Endothelial cell of umbilical vein (primary cell): ENCODE results near the gene C12orf76. TPM values are rescaled to one million over a fixed set of nuclear protein-coding genes. Genes with fewer than 3 reads are reported as not detected.

Experiments used
- BruUV-seq: library from RNA; stranded (reverse); fragments of 400-500 nt; replicated peaks from 2 replicates; lab custom pipeline; 2021; lab: Mats Ljungman, UMichigan
- CTCF ChIA-PET: fragments of 300-600, 350-600 bp; sonication (Branson Sonifier 250); formaldehyde crosslinking; loops from one replicate; lab custom pipeline; 2021; ENCODE audit warnings: antibody characterized with exemption, inconsistent platforms; lab: Charles Lee
- POLR2A ChIA-PET: fragments of 300-600, 350-600 bp; sonication (Branson Sonifier 250); formaldehyde crosslinking; loops from one replicate; lab custom pipeline; 2021; ENCODE audit warnings: antibody characterized with exemption, inconsistent platforms; lab: Charles Lee
- DNase-seq: peaks from one replicate; pipeline ENCODE4 v3.0.0-alpha.2; 2011; ENCODE audit warnings: low read depth, low spot score
- FAIRE-seq: peaks from 2 replicates; lab custom pipeline; 2011; peaks lifted over from hg19 to GRCh38; lab: Jason Lieb, UNC
- H2AFZ ChIP-seq: 2 replicates; pipeline ENCODE4 v1.6.0; 2012; ENCODE audit warnings: low read depth, low read length, control low read depth, inconsistent platforms
- H3K27ac ChIP-seq: 2 replicates; pipeline ENCODE4 v1.5.1; 2011; ENCODE audit warnings: low read depth, mild to moderate bottlenecking, control low read depth, low read length, moderate library complexity; ENCODE audit not compliant: insufficient read depth
- H3K27me3 ChIP-seq, 2 experiments: 2 replicates each; pipeline versions ENCODE4 v1.6.0 to v1.6.1; 2011; ENCODE audit warnings: low read length in 2 of 2, mixed read lengths in 1 of 2; ENCODE audit not compliant: control insufficient read depth in 2 of 2, insufficient read depth in 2 of 2
- H3K36me3 ChIP-seq, 2 experiments: 2 replicates in 1 of 2; 3 replicates in 1 of 2; pipeline ENCODE4 v1.5.1; 2011; ENCODE audit warnings: low read length in 2 of 2, mild to moderate bottlenecking in 1 of 2, moderate library complexity in 1 of 2; ENCODE audit not compliant: control insufficient read depth in 2 of 2, insufficient read depth in 2 of 2; ENCODE audit errors: extremely low read depth in 1 of 2
- H3K4me1 ChIP-seq: 3 replicates; pipeline ENCODE4 v1.5.1; 2011; ENCODE audit warnings: mild to moderate bottlenecking, low read length; ENCODE audit not compliant: control insufficient read depth, insufficient read depth; ENCODE audit errors: extremely low read depth
- H3K4me2 ChIP-seq: 2 replicates; pipeline ENCODE4 v1.6.1; 2011; ENCODE audit warnings: low read length, control low read depth, mixed read lengths; ENCODE audit not compliant: insufficient read depth
- H3K4me3 ChIP-seq, 3 experiments: fragments of 200-600 bp in 1 of 3; sonication (generic), shearing (Covaris generic) in 1 of 3; replicated peaks in 1 of 3; 2 replicates each; pipeline ENCODE4 v1.5.1; 2011 to 2016; ENCODE audit warnings: control low read depth in 3 of 3, low read length in 3 of 3, mild to moderate bottlenecking in 2 of 3, inconsistent platforms in 1 of 3, low read depth in 1 of 3, moderate library complexity in 1 of 3; ENCODE audit not compliant: insufficient read depth in 1 of 3
- H3K79me2 ChIP-seq: 2 replicates; pipeline ENCODE4 v1.6.0; 2012; ENCODE audit warnings: low read length, inconsistent platforms; ENCODE audit not compliant: control insufficient read depth, insufficient read depth
- H3K9ac ChIP-seq: replicated peaks from 2 replicates; pipeline ENCODE3; 2011; ENCODE audit warnings: low read length, control low read depth; ENCODE audit not compliant: insufficient read depth; ENCODE audit errors: extremely low read depth
- H3K9me1 ChIP-seq: replicated peaks from 3 replicates; pipeline ENCODE4 v1.6.0; 2011; ENCODE audit warnings: mild to moderate bottlenecking, low read length; ENCODE audit not compliant: control insufficient read depth, insufficient read depth; ENCODE audit errors: extremely low read depth
- H3K9me3 ChIP-seq: replicated peaks from 2 replicates; pipeline ENCODE4 v1.5.1; 2012; ENCODE audit warnings: low read length, inconsistent platforms; ENCODE audit not compliant: control insufficient read depth, insufficient read depth
- H4K20me1 ChIP-seq: replicated peaks from 2 replicates; pipeline ENCODE3; 2011; ENCODE audit warnings: mild to moderate bottlenecking, low read length; ENCODE audit not compliant: control insufficient read depth, insufficient read depth; ENCODE audit errors: extremely low read depth
- EZH2 ChIP-seq: IDR thresholded peaks from 2 replicates; pipeline ENCODE4 v1.6.1; 2012; ENCODE audit warnings: borderline replicate concordance, low read depth, mild to moderate bottlenecking, moderate library complexity, low read length, inconsistent platforms; ENCODE audit not compliant: severe bottlenecking
- FOS ChIP-seq: IDR thresholded peaks from 2 replicates; pipeline ENCODE4 v1.6.1; 2011; ENCODE audit warnings: mild to moderate bottlenecking, low read length, moderate library complexity, borderline replicate concordance; ENCODE audit not compliant: insufficient read depth
- GATA2 ChIP-seq: IDR thresholded peaks from 2 replicates; pipeline ENCODE4 v1.7.0; 2011; ENCODE audit warnings: low read depth, mild to moderate bottlenecking, moderate library complexity, mixed read lengths, low read length; ENCODE audit not compliant: insufficient read length, insufficient read depth
- JUN ChIP-seq: IDR thresholded peaks from 2 replicates; pipeline ENCODE4 v1.6.1; 2011; ENCODE audit warnings: borderline replicate concordance, low read depth; ENCODE audit not compliant: insufficient read length, insufficient read depth
- MYC ChIP-seq: IDR thresholded peaks from one replicate; pipeline ENCODE4 v1.6.1; 2011; ENCODE audit warnings: mild to moderate bottlenecking, low read depth, low read length
- POLR2A ChIP-seq: IDR thresholded peaks from 2 replicates; pipeline ENCODE4 v1.6.1; 2012; ENCODE audit warnings: low read depth, mild to moderate bottlenecking, control low read depth, low read length
- POLR2AphosphoS5 ChIP-seq: IDR thresholded peaks from 2 replicates; pipeline ENCODE4 v1.6.1; 2012; ENCODE audit warnings: low read depth, mild to moderate bottlenecking, control low read depth, low read length, moderate library complexity; ENCODE audit not compliant: insufficient read depth
- dilution Hi-C: fragments of 300-500 bp; cut with MboI; formaldehyde crosslinking; loops from one replicate; pipeline ENCODE4 v1.15.0; 2019; ENCODE audit warnings: low sequenced_read_pairs; ENCODE audit not compliant: extremely low pct_ligation_motif_present
- intact Hi-C: fragments of 100-400 bp; cut with micrococcal nuclease; formaldehyde crosslinking; loops from one replicate; pipeline ENCODE4 v1.10.0; 2022
- polyA plus RNA-seq, 4 experiments: library from polyadenylated mRNA; depleted of rRNA in 3 of 4; stranded (reverse) in 3 of 4; unstranded in 1 of 4; fragments of >200 nt; gene quantifications; 2 replicates each; pipeline versions ENCODE4 v1.2.1 to v1.2.3, GENCODE V29; 2011 to 2012; ENCODE audit warnings: missing spikeins in 1 of 4
- total RNA-seq: library from RNA; stranded (reverse); gene quantifications from 2 replicates; pipeline ENCODE4 v1.2.3, GENCODE V29; 2021
- TF ChIP-seq, protein P1 (sequence below), 2 donors: IDR thresholded peaks; 1 replicate in 1 of 2; 2 replicates in 1 of 2; pipeline ENCODE4 v1.5.1; 2011; ENCODE audit warnings: low read length in 2 of 2, mild to moderate bottlenecking in 2 of 2, moderate library complexity in 2 of 2, control low read depth in 1 of 2, inconsistent platforms in 1 of 2, low read depth in 1 of 2; ENCODE audit not compliant: insufficient read depth in 1 of 2; ENCODE audit errors: extremely low read depth in 1 of 2
- TF ChIP-seq, protein P2 (sequence below): IDR thresholded peaks from 2 replicates; pipeline ENCODE4 v1.6.1; 2011; ENCODE audit not compliant: insufficient read depth, insufficient read length

C12orf76 gene
- total and polyA plus RNA-seq, 2 donors (not counting 3 experiments of a cell fraction or from before 2014, with no cell fraction given): 13.4 to 17.1 TPM

DNA sequence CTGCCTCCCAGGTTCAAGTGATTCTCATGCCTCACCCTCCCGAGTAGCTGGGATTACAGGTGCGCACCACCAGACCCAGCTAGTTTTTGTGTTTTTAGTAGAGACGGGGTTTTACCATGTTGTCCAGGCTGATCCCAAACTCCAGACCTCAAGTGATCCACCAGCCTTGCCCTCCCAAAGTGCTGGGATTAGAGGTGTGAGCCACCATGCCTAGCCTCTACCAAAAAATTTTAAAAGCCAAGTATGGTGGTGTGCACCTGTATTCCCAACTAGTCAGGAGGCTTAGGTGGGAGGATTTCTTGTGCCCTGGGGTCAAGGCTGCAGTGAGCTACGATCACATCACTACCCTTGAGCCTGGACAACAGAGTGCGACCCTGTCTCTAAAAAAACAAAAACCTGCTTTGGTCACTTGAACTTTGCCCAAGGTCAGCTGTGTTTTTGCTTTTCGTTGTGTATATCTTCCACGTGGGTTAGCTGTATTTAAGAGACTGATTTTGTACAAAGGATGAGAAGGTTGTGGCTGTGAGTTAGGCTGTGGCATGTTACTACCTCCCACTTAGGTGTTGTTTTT lies 12.7 kb downstream of the C12orf76 start:
- no peaks in the 10 kb centered on the region for H4K20me1 ChIP-seq
- no peak overlapping the region for H3K27ac ChIP-seq
- no peak overlapping the region for H3K4me2 ChIP-seq
- no peak for DNase-seq
- no peak overlapping the region for H3K9ac ChIP-seq
- intact Hi-C loops (no loop called here), dilution Hi-C loops (no loop called here)
- FAIRE-seq: no peak
- BruUV-seq: no TSS peak
- H3K27me3 ChIP-seq: no peaks in the 10 kb centered on the region
- H3K9me3 ChIP-seq: no peaks in the 10 kb centered on the region
- H3K4me1 ChIP-seq: peaks cover 22% of the 10 kb centered on the region
- POLR2A ChIA-PET: interaction anchor here (0.7 kb wide), 1 partner anchor 122 kb away, joined by 3 read pairs; no protein-coding TSS in a partner anchor
- H3K36me3 ChIP-seq: peaks cover 0 to 13% of the 10 kb centered on the region in 2 experiments
- H3K9me1 ChIP-seq: no peaks in the 10 kb centered on the region
- H2AFZ ChIP-seq: no peak overlapping the region
- TF ChIP-seq, protein P1, sequence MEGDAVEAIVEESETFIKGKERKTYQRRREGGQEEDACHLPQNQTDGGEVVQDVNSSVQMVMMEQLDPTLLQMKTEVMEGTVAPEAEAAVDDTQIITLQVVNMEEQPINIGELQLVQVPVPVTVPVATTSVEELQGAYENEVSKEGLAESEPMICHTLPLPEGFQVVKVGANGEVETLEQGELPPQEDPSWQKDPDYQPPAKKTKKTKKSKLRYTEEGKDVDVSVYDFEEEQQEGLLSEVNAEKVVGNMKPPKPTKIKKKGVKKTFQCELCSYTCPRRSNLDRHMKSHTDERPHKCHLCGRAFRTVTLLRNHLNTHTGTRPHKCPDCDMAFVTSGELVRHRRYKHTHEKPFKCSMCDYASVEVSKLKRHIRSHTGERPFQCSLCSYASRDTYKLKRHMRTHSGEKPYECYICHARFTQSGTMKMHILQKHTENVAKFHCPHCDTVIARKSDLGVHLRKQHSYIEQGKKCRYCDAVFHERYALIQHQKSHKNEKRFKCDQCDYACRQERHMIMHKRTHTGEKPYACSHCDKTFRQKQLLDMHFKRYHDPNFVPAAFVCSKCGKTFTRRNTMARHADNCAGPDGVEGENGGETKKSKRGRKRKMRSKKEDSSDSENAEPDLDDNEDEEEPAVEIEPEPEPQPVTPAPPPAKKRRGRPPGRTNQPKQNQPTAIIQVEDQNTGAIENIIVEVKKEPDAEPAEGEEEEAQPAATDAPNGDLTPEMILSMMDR (IDR thresholded peaks at IDR 0.05; ENCODE audit: extremely low read depth in 1 of 2, insufficient read depth in 1 of 2, low read depth in 1 of 2, low read length in 2 of 2): no peak
- no peak for TF ChIP-seq POLR2A
- TF ChIP-seq, protein P2, sequence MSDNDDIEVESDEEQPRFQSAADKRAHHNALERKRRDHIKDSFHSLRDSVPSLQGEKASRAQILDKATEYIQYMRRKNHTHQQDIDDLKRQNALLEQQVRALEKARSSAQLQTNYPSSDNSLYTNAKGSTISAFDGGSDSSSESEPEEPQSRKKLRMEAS: no peak
- no peak for TF ChIP-seq POLR2AphosphoS5
- H3K4me3 ChIP-seq: no peak overlapping the region
- CTCF ChIA-PET: no interaction called here
- no peaks in the 10 kb centered on the region for H3K79me2 ChIP-seq

DNA sequence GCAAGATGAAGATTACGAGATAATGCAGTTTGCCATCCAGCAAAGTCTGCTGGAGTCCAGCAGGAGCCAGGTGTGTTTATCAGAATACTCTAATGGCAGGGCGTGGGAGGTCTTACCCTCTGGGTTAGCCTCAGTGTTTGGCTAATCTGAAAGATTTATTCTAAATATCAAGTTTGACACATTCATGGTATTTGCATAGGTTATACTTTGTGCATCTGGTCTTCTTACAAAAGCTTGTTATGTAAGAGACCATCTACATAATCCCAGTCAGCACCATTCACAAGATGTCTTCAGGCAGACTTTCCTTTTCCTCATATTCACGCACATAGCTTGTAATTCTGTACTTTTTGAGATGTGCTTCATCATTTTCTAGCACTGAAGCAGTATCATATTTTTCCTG lies 14.4 kb downstream of the C12orf76 start:
- H3K9me1 ChIP-seq: no peaks in the 10 kb centered on the region
- ChIA-PET POLR2A (no interaction called here), CTCF (interaction anchor here (0.6 to 1.4 kb wide), 2 partner anchors 9 kb away, joined by 3 to 4 read pairs; no protein-coding TSS in a partner anchor)
- FAIRE-seq (no peak), DNase-seq (no peak)
- H3K9ac ChIP-seq: no peak overlapping the region
- no peak overlapping the region for H3K4me2 ChIP-seq
- no peaks in the 10 kb centered on the region for H3K79me2 ChIP-seq
- H3K27ac ChIP-seq: no peak overlapping the region
- no TSS peak for BruUV-seq
- no peak overlapping the region for H3K4me3 ChIP-seq
- no peaks in the 10 kb centered on the region for H3K9me3 ChIP-seq
- dilution Hi-C loops (no loop called here), intact Hi-C loops (no loop called here)
- no peak for TF ChIP-seq GATA2
- no peak for TF ChIP-seq EZH2
- no peak for TF ChIP-seq POLR2AphosphoS5
- TF ChIP-seq, protein P1 (IDR thresholded peaks at IDR 0.05; ENCODE audit: extremely low read depth in 1 of 2, insufficient read depth in 1 of 2, low read depth in 1 of 2, low read length in 2 of 2): no peak
- TF ChIP-seq POLR2A: no peak
- TF ChIP-seq, protein P2: no peak
- no peak for TF ChIP-seq JUN
- no peak for TF ChIP-seq FOS
- no peak for TF ChIP-seq MYC
- peaks cover 0 to 17% of the 10 kb centered on the region in 2 experiments for H3K36me3 ChIP-seq
- H3K4me1 ChIP-seq: peaks cover 8% of the 10 kb centered on the region
- H3K27me3 ChIP-seq: no peaks in the 10 kb centered on the region
- H4K20me1 ChIP-seq: no peaks in the 10 kb centered on the region
- H2AFZ ChIP-seq: no peak overlapping the region
